HG03457 (cell line): Measurements from ENCODE around the gene IP6K2.

ENCODE experiments used
- ATAC-seq: cut with Tn5 transposase; IDR thresholded peaks from one replicate; pipeline ENCODE4 v1.9.1; 2021; ENCODE audit warnings: moderate number of reproducible peaks; ENCODE audit not compliant: unreplicated experiment

IP6K2 gene

DNA sequence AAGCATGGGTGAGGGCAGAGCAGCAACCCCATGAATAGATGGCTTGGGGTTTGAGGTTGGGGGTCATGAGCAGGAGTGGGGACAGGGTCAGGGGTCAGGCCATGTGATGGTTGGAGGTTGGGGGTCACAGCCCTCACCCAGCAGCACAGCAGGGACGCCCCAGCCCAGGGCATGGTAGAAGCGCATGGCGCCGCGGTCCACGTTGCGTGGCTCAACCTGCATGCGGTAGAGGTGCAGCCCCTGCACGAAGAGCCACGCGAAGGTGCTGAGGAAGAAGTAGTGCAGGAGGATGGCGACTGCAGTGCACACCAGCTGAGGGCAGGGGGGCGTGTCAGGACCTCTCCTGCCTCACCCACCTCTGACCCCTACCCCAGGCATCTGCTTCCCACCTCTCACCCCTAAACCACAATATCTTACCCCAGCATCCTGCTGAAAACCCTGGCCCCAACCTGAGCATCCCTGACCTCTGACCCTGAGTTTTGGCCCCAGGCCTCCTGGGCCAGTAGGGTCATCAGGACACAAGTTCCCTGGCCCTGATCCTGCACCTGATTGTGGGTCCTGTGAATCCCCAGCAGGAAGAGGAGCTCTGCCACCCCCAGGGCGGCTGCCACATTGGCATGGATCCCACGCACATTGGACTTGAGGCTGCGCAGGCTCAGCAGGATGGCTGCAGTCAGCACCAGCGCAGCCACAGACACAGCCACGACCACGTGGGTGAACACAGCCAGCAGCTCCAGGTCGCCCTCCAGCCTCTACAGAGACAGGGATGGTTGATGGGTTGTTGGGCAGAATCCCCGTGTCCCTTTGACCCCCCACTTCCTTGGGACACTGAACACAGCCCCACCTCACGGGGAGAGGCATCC lies 71.9 kb downstream of the IP6K2 start:
- ATAC-seq: no peak

DNA sequence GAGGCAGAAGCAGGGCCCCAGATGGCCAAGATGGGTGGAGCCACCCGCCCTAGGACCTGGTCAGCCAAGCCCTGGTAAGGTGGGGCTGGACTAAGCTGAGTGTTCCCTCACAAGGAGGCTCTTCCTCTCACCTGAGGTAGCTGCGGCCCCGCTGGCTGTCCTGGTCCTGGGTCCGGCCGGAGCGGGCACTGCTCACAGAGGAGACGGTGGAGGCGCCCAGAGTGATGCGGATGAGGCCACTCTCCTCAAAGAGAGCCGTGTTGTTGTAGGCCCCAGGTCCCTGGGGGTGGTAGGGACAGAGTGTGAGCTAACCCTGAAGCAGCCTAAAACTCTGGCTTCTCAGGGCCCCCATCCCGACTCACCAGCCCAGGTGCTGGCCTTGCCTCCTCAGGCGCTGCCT lies 74.4 kb downstream of the IP6K2 start:
- no peak for ATAC-seq

- no peak for ATAC-seq
These were observed 75.6 kb downstream of the IP6K2 start for GRCh38 chr3:48641396-48641795.

DNA sequence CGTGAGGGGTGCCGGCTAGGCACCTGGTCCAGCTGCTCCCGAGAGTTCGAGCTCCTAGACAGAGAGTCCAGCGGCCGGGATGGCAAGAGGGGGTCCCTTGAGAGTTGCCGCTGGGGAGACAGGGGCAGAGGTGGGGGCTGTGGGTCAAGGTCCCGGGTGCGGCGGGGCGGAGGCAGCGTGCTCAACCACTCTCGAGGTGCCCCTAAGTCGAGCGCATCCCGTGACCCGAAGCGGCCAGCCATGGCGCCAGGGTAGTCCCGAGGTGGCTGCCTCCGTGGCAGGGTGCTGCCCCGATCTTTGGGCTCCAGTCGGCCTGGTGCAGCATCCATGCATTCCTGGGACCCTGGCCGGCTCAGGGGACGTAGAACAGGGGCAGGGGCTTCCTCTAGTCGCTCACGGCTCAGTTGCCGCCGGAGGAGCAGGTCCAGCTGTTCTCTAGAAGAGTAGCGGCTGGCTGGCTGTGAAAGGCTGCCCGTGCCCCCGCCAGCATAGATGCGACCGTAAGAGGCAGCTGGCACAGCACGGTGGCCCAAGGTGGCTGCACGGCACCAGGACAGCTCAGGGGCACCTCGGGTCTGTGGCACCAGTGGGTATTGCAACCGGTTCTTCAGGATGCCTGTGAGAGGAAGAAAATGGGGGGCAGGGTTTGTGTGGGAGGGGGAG lies 76.9 kb downstream of the IP6K2 start:
- no peak for ATAC-seq
